Tibial artery (tissue), 4 donors: ENCODE results near the gene AK8.

Experiments used
- DNase-seq, 2 donors: peaks; one replicate each; pipeline ENCODE4 v3.0.0-alpha.2; 2019
- H3K27ac ChIP-seq, 2 donors: fragments of 200-600 bp; sonication (generic) in 1 of 2; 1 replicate in 1 of 2; 2 replicates in 1 of 2; pipeline ENCODE4 v1.5.1; 2018 to 2019; ENCODE audit warnings: mild to moderate bottlenecking in 1 of 2
- H3K27me3 ChIP-seq, 2 donors: fragments of 200-600 bp; sonication (generic) in 1 of 2; one replicate each; pipeline versions ENCODE4 v1.5.1 to v1.6.0; 2016 to 2019
- H3K36me3 ChIP-seq, 3 donors: fragments of 200-600 bp; sonication (generic) in 2 of 3; one replicate each; pipeline ENCODE4 v1.5.1; 2016 to 2019; ENCODE audit warnings: mild to moderate bottlenecking in 2 of 3
- H3K4me1 ChIP-seq, 4 donors: fragments of 200-600 bp; sonication (generic) in 2 of 4; 1 replicate in 3 of 4; 2 replicates in 1 of 4; pipeline ENCODE4 v1.5.1; 2016 to 2019
- H3K4me3 ChIP-seq, 2 donors: fragments of 200-600 bp; sonication (generic) in 1 of 2; 1 replicate in 1 of 2; 2 replicates in 1 of 2; pipeline ENCODE4 v1.5.1; 2018 to 2019; ENCODE audit warnings: mild to moderate bottlenecking in 2 of 2
- H3K9me3 ChIP-seq, 3 donors: fragments of 200-600 bp; sonication (generic) in 1 of 3; one replicate each; pipeline ENCODE4 v1.5.1; 2016 to 2019
- CTCF ChIP-seq, 2 experiments: fragments of 200-600 bp in 1 of 2; fragments of 450-650 bp in 1 of 2; IDR thresholded peaks; one replicate each; pipeline ENCODE4 v1.5.1; 2017 to 2019; ENCODE audit warnings: antibody characterized with exemption in 2 of 2, mild to moderate bottlenecking in 1 of 2, moderate library complexity in 1 of 2
- intact Hi-C: fragments of 100-400 bp; cut with DNase I; formaldehyde crosslinking; loops from one replicate; pipeline ENCODE4 v1.15.0; 2023; ENCODE audit warnings: low total_unique reads

AK8 gene

DNA sequence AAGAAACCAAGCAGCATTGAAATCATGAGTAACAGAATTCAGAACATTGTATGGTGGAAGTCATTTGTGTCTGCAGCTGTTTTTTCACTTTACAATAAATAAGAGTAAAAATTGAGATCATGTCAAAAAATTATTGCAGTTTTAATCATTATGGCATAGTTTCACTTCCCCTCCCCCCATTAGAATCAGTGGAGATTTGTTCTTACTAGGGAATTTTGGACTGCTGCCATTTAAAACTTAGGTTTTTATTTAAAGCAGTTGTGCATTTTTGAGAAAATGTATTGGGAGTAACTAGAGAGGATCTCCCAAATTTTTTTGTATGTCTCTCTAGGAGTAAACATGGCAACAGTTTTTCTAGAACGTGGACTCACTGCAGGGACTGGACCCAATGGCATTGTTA is 187.4 kb downstream of the AK8 start:
- intact Hi-C loops, result no loop called here
- Histone ChIP-seq H3K4me3 (no peak overlapping the region), H3K36me3 (peaks cover 36 to 68% (median 54%) of the 10 kb centered on the region in 3 donors), H3K4me1 (no peaks in the 10 kb centered on the region), H3K27ac (no peak overlapping the region), H3K27me3 (no peaks in the 10 kb centered on the region), H3K9me3 (no peaks in the 10 kb centered on the region)
- no peak for DNase-seq
- TF ChIP-seq CTCF (IDR thresholded peaks at IDR 0.05), result no peak

DNA sequence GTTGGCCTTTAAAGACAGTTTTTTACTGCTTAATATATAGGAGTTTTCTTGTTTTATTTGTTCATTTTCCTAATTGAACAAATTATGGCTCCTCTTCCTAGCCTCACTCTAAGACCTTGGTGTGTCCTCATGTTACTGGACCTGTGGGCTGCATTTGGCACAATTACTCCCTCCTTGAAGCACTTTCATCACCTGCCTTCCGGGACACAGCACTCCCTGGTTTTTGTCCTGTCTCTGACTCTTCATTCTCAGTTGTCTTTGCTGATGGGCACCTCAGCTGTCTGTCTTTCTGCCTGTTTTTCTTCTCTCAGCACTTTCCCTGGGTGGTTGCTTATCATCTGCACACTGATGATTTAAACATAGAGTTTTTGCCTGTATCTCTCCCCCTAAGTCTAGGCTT is 194.2 kb downstream of the AK8 start:
- Histone ChIP-seq H3K27ac (no peak overlapping the region), H3K9me3 (no peaks in the 10 kb centered on the region), H3K36me3 (peaks cover 61 to 82% (median 69%) of the 10 kb centered on the region in 3 donors), H3K27me3 (no peaks in the 10 kb centered on the region), H3K4me1 (no peaks in the 10 kb centered on the region), H3K4me3 (no peak overlapping the region)
- DNase-seq, result no peak
- intact Hi-C loops, result no loop called here
- TF ChIP-seq CTCF (IDR thresholded peaks at IDR 0.05), result no peak

- intact Hi-C loops, result no loop called here
- peaks cover 53 to 70% (median 59%) of the 10 kb centered on the region in 3 donors for H3K36me3 ChIP-seq
- no peak overlapping the region for H3K4me3 ChIP-seq
Observed at GRCh38 chr9:132681561-132681960, 196.5 kb downstream of the AK8 start.

DNA sequence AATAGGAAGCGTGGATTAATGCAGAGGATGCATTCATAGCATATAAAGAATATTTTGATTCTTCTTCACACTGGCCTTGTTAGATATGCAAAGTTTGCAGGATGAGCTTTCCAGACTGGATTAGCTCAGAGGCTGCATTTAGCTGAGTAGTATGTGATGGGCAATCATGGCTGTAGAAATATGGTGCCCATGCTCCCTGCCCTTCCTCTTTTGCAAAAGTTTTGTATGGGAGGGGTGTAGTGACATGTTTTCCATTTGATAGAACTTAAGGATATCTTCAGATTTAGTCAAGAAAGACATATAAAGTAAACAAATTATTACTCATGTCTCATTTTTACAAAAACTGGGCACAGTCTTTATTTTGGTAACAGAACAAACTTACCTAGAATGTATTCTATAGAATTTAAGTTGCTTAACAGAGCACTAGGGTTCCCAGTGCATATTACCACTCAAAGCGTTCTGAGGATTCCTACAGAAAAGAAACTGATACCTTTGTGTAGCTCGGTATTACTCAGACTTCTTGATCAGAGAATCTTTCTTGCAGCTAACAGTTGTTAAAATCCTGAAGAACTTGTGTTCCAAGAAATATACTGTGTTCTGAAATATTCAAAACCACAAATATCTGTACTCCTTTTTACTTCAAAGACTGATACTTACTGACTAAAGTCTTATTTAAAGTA is 198.0 kb downstream of the AK8 start:
- no peak for DNase-seq
- Histone ChIP-seq H3K27me3 (no peaks in the 10 kb centered on the region), H3K36me3 (peaks cover 43 to 56% (median 44%) of the 10 kb centered on the region in 3 donors), H3K9me3 (no peaks in the 10 kb centered on the region), H3K4me1 (peaks cover 0 to 5% (median 1%) of the 10 kb centered on the region in 4 donors), H3K27ac (no peak overlapping the region), H3K4me3 (no peak overlapping the region)
- no peak for TF ChIP-seq CTCF (IDR thresholded peaks at IDR 0.05)
- intact Hi-C loops, result loop anchor here (10.0 kb wide), 1 partner anchor 195 kb away; the partner anchor contains the start of genes AK8 and SPACA9

More at GRCh38 chr9:132681561-132681960, 196.5 kb downstream of the AK8 start:
- Histone ChIP-seq H3K4me1 (no peaks in the 10 kb centered on the region), H3K27ac (no peak overlapping the region), H3K27me3 (no peaks in the 10 kb centered on the region), H3K9me3 (no peaks in the 10 kb centered on the region)
- DNase-seq, result no peak
- TF ChIP-seq CTCF (IDR thresholded peaks at IDR 0.05), result no peak

DNA sequence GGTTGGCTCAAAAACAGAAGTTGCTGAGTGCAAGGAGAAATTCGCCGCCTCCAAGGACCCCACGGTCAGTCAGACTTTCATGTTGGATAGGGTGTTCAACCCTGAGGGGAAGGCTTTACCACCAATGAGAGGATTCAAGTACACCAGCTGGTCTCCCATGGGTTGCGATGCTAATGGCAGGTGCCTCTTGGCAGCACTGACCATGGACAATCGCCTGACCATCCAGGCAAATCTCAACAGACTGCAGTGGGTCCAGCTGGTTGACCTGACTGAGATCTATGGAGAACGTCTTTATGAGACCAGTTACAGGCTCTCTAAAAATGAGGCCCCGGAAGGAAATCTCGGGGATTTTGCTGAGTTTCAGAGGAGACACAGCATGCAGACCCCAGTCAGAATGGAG is 200.1 kb downstream of the AK8 start:
- Histone ChIP-seq H3K9me3 (no peaks in the 10 kb centered on the region), H3K27ac (no peak overlapping the region), H3K4me3 (no peak overlapping the region), H3K27me3 (no peaks in the 10 kb centered on the region), H3K4me1 (peaks cover 0 to 24% (median 4%) of the 10 kb centered on the region in 4 donors), H3K36me3 (peaks cover 26 to 36% (median 31%) of the 10 kb centered on the region in 3 donors)
- DNase-seq, result no peak
- intact Hi-C loops, result loop anchor here (10.0 kb wide), 1 partner anchor 197 kb away; the partner anchor contains the start of genes AK8 and SPACA9
- no peak for TF ChIP-seq CTCF (IDR thresholded peaks at IDR 0.05)
